ENCODE measurements around the gene ABHD4. TPM values are rescaled to one million over a fixed set of nuclear protein-coding genes. Genes with fewer than 3 reads are reported as not detected.

ABHD4 gene
- total RNA-seq, 5 donors from 2014 or later (not counting 1 experiment from before 2014, with no cell fraction given): 10.1 to 20.9 (median 17.3) TPM

- H3K4me3 Mint-ChIP-seq: peak overlapping the region in 1 of 3 donors; percentile 46
Measured at GRCh38 chr14:22577334-22577908, 20.7 kb upstream of the ABHD4 start.

GRCh38 chr14:22579236-22579635 is 18.9 kb upstream of the ABHD4 start:
- 100% methylated on average over 1 of the region's 2 CpGs for WGBS (ENCODE audit: insufficient coverage)
- DNase-seq (no peak), ATAC-seq (replicated peaks in 1 of 4) (no peak)
- ChIA-PET CTCF (interaction anchor here (0.6 to 1.3 kb wide), 3 partner anchors 10 to 1025 kb away, joined by 3 to 7 read pairs (median 7); no protein-coding TSS in a partner anchor), POLR2A (interaction anchor here in 1 of 2 donors (0.8 kb wide), 1 partner anchor 10 kb away, joined by 3 read pairs; no protein-coding TSS in a partner anchor)
- Mint-ChIP-seq H3K4me3 (peak overlapping the region in 1 of 3 donors; percentile 7), H3K9me3 (no peaks in the 10 kb centered on the region), H3K27me3 (no peaks in the 10 kb centered on the region), H3K36me3 (peaks cover 25% of the 10 kb centered on the region), H3K27ac (peak overlapping the region; percentile 79 to 86), H3K4me1 (peaks cover 63 to 71% (median 70%) of the 10 kb centered on the region in 3 donors)
- Histone ChIP-seq H3K9me3 (no peaks in the 10 kb centered on the region), H3K4me3 (ENCODE audit: control insufficient read depth in 1 of 2, extremely low read depth in 1 of 2, low read length in 1 of 2) (no peak overlapping the region), H3K27ac (ENCODE audit: low read length) (no peak overlapping the region), H3K4me1 (ENCODE audit: control insufficient read depth in 1 of 2, extremely low read depth in 1 of 2, insufficient read depth in 2 of 2, low read length in 2 of 2) (peaks cover 8 to 28% of the 10 kb centered on the region in 2 experiments), H3K36me3 (ENCODE audit: control insufficient read depth in 2 of 2, extremely low read depth in 1 of 2, insufficient read depth in 1 of 2, low read length in 1 of 2) (peaks cover 0 to 18% of the 10 kb centered on the region in 2 donors), H3K27me3 (replicated peaks in 1 of 2; ENCODE audit: control insufficient read depth in 2 of 2, extremely low read depth in 1 of 2, insufficient read depth in 2 of 2, low read length in 1 of 2) (no peaks in the 10 kb centered on the region)

More at GRCh38 chr14:22577334-22577908, 20.7 kb upstream of the ABHD4 start:
- CTCF ChIA-PET: no interaction called here
- Mint-ChIP-seq H3K4me1 (peaks cover 45 to 62% (median 60%) of the 10 kb centered on the region in 3 donors), H3K9me3 (no peaks in the 10 kb centered on the region), H3K36me3 (peaks cover 41% of the 10 kb centered on the region), H3K27me3 (no peaks in the 10 kb centered on the region), H3K27ac (peak overlapping the region; percentile 1 to 9)
- 93% methylated on average over 2 of the region's 6 CpGs for WGBS (ENCODE audit: insufficient coverage)
- H3K36me3 ChIP-seq (ENCODE audit: control insufficient read depth in 2 of 2, extremely low read depth in 1 of 2, insufficient read depth in 1 of 2, low read length in 1 of 2): peaks cover 3 to 34% of the 10 kb centered on the region in 2 donors
- POLR2A ChIA-PET: no interaction called here
- peaks cover 3 to 14% of the 10 kb centered on the region in 2 experiments for H3K4me1 ChIP-seq (ENCODE audit: control insufficient read depth in 1 of 2, extremely low read depth in 1 of 2, insufficient read depth in 2 of 2, low read length in 2 of 2)
- H3K4me3 ChIP-seq (ENCODE audit: control insufficient read depth in 1 of 2, extremely low read depth in 1 of 2, low read length in 1 of 2): no peak overlapping the region
- H3K9me3 ChIP-seq: no peaks in the 10 kb centered on the region
- no peak overlapping the region for H3K27ac ChIP-seq (ENCODE audit: low read length)
- DNase-seq: no peak
- no peaks in the 10 kb centered on the region for H3K27me3 ChIP-seq (replicated peaks in 1 of 2; ENCODE audit: control insufficient read depth in 2 of 2, extremely low read depth in 1 of 2, insufficient read depth in 2 of 2, low read length in 1 of 2)
- no peak for ATAC-seq (replicated peaks in 1 of 4)

- H3K4me1 Mint-ChIP-seq: peaks cover 69 to 74% (median 71%) of the 10 kb centered on the region in 3 donors
- no peak for DNase-seq
- no peaks in the 10 kb centered on the region for H3K27me3 Mint-ChIP-seq
- H3K4me3 ChIP-seq (ENCODE audit: control insufficient read depth in 1 of 2, extremely low read depth in 1 of 2, low read length in 1 of 2): no peak overlapping the region
- POLR2A ChIA-PET: no interaction called here
- no peaks in the 10 kb centered on the region for H3K9me3 ChIP-seq
- CTCF ChIA-PET: interaction anchor here in 1 of 2 donors (1.6 kb wide), 1 partner anchor 9 kb away, joined by 4 read pairs; no protein-coding TSS in a partner anchor
- no peaks in the 10 kb centered on the region for H3K27me3 ChIP-seq (replicated peaks in 1 of 2; ENCODE audit: control insufficient read depth in 2 of 2, extremely low read depth in 1 of 2, insufficient read depth in 2 of 2, low read length in 1 of 2)
- H3K27ac ChIP-seq (ENCODE audit: low read length): no peak overlapping the region
- H3K27ac Mint-ChIP-seq: peak overlapping the region in 1 of 2 donors; percentile 28
- peaks cover 23% of the 10 kb centered on the region for H3K36me3 Mint-ChIP-seq
- H3K9me3 Mint-ChIP-seq: no peaks in the 10 kb centered on the region
- H3K36me3 ChIP-seq (ENCODE audit: control insufficient read depth in 2 of 2, extremely low read depth in 1 of 2, insufficient read depth in 1 of 2, low read length in 1 of 2): peaks cover 0 to 12% of the 10 kb centered on the region in 2 donors
- H3K4me3 Mint-ChIP-seq: peak overlapping the region in 1 of 3 donors; percentile 34
- no peak for ATAC-seq (replicated peaks in 1 of 4)
- H3K4me1 ChIP-seq (ENCODE audit: control insufficient read depth in 1 of 2, extremely low read depth in 1 of 2, insufficient read depth in 2 of 2, low read length in 2 of 2): peaks cover 11 to 29% of the 10 kb centered on the region in 2 experiments
- WGBS (ENCODE audit: insufficient coverage): 100% methylated on average over 1 of the region's 3 CpGs
Measured at GRCh38 chr14:22579881-22580280, 18.2 kb upstream of the ABHD4 start.

- ATAC-seq (replicated peaks in 1 of 4): no peak
- ChIA-PET CTCF (interaction anchor here in 1 of 2 donors (1.6 kb wide), 1 partner anchor 10 kb away, joined by 4 read pairs; no protein-coding TSS in a partner anchor), POLR2A (no interaction called here)
- Histone ChIP-seq H3K4me3 (ENCODE audit: control insufficient read depth in 1 of 2, extremely low read depth in 1 of 2, low read length in 1 of 2) (no peak overlapping the region), H3K27me3 (replicated peaks in 1 of 2; ENCODE audit: control insufficient read depth in 2 of 2, extremely low read depth in 1 of 2, insufficient read depth in 2 of 2, low read length in 1 of 2) (no peaks in the 10 kb centered on the region), H3K9me3 (no peaks in the 10 kb centered on the region), H3K4me1 (ENCODE audit: control insufficient read depth in 1 of 2, extremely low read depth in 1 of 2, insufficient read depth in 2 of 2, low read length in 2 of 2) (peaks cover 11 to 30% of the 10 kb centered on the region in 2 experiments), H3K27ac (ENCODE audit: low read length) (no peak overlapping the region), H3K36me3 (ENCODE audit: control insufficient read depth in 2 of 2, extremely low read depth in 1 of 2, insufficient read depth in 1 of 2, low read length in 1 of 2) (peaks cover 0 to 9% of the 10 kb centered on the region in 2 donors)
- peaks cover 77 to 81% (median 78%) of the 10 kb centered on the region in 3 donors for H3K4me1 Mint-ChIP-seq
- WGBS (ENCODE audit: insufficient coverage): no CpG with 5 or more reads among the region's 2 CpGs
- no peak for DNase-seq
- no peak overlapping the region for H3K4me3 Mint-ChIP-seq
- peaks cover 22% of the 10 kb centered on the region for H3K36me3 Mint-ChIP-seq
- peak overlapping the region in 1 of 2 donors; percentile 77 for H3K27ac Mint-ChIP-seq
- no peaks in the 10 kb centered on the region for H3K9me3 Mint-ChIP-seq
- no peaks in the 10 kb centered on the region for H3K27me3 Mint-ChIP-seq
Measured at GRCh38 chr14:22580625-22581024, 17.5 kb upstream of the ABHD4 start.

- Mint-ChIP-seq H3K27me3 (no peaks in the 10 kb centered on the region), H3K27ac (peak overlapping the region; percentile 99 to 100), H3K4me1 (peaks cover 78 to 80% (median 79%) of the 10 kb centered on the region in 3 donors), H3K4me3 (peak overlapping the region in 2 of 3 donors; percentile 34 to 93), H3K36me3 (peaks cover 23% of the 10 kb centered on the region), H3K9me3 (no peaks in the 10 kb centered on the region)
- Histone ChIP-seq H3K9me3 (no peaks in the 10 kb centered on the region), H3K4me3 (ENCODE audit: control insufficient read depth in 1 of 2, extremely low read depth in 1 of 2, low read length in 1 of 2) (no peak overlapping the region), H3K4me1 (ENCODE audit: control insufficient read depth in 1 of 2, extremely low read depth in 1 of 2, insufficient read depth in 2 of 2, low read length in 2 of 2) (peaks cover 31 to 42% of the 10 kb centered on the region in 2 experiments), H3K27ac (ENCODE audit: low read length) (peak overlapping the region; percentile 21), H3K36me3 (ENCODE audit: control insufficient read depth in 2 of 2, extremely low read depth in 1 of 2, insufficient read depth in 1 of 2, low read length in 1 of 2) (peaks cover 0 to 9% of the 10 kb centered on the region in 2 donors), H3K27me3 (replicated peaks in 1 of 2; ENCODE audit: control insufficient read depth in 2 of 2, extremely low read depth in 1 of 2, insufficient read depth in 2 of 2, low read length in 1 of 2) (no peaks in the 10 kb centered on the region)
- ChIA-PET CTCF (interaction anchor here in 1 of 2 donors (0.8 to 2.7 kb wide), 3 partner anchors 13 to 22 kb away, joined by 3 to 10 read pairs (median 3); no protein-coding TSS in a partner anchor), POLR2A (interaction anchor here (0.6 to 1.0 kb wide), 3 partner anchors 10 to 740 kb away, joined by 3 to 4 read pairs (median 3); no protein-coding TSS in a partner anchor)
- DNase-seq (no peak), ATAC-seq (replicated peaks in 1 of 4) (no peak)
- WGBS (ENCODE audit: insufficient coverage): 60% methylated on average over 1 of the region's 1 CpG
Measured at GRCh38 chr14:22583994-22584393, 14.1 kb upstream of the ABHD4 start.

- Histone ChIP-seq H3K27ac (ENCODE audit: low read length) (peak overlapping the region; percentile 98), H3K36me3 (ENCODE audit: control insufficient read depth in 2 of 2, extremely low read depth in 1 of 2, insufficient read depth in 1 of 2, low read length in 1 of 2) (peaks cover 0 to 4% of the 10 kb centered on the region in 2 donors), H3K9me3 (no peaks in the 10 kb centered on the region), H3K4me1 (ENCODE audit: control insufficient read depth in 1 of 2, extremely low read depth in 1 of 2, insufficient read depth in 2 of 2, low read length in 2 of 2) (peaks cover 39 to 40% of the 10 kb centered on the region in 2 experiments), H3K27me3 (replicated peaks in 1 of 2; ENCODE audit: control insufficient read depth in 2 of 2, extremely low read depth in 1 of 2, insufficient read depth in 2 of 2, low read length in 1 of 2) (no peaks in the 10 kb centered on the region), H3K4me3 (ENCODE audit: control insufficient read depth in 1 of 2, extremely low read depth in 1 of 2, low read length in 1 of 2) (no peak overlapping the region)
- ATAC-seq (replicated peaks in 1 of 4) (no peak), DNase-seq (no peak)
- no peaks in the 10 kb centered on the region for H3K9me3 Mint-ChIP-seq
- H3K4me3 Mint-ChIP-seq: peak overlapping the region; percentile 93 to 99 (median 97)
- ChIA-PET CTCF (interaction anchor here in 1 of 2 donors (0.6 to 6.3 kb wide), 3 partner anchors 17 to 548 kb away, joined by 3 to 82 read pairs (median 7); no protein-coding TSS in a partner anchor), POLR2A (interaction anchor here in 1 of 2 donors (0.5 to 2.8 kb wide), 3 partner anchors 12 to 126 kb away, joined by 5 to 39 read pairs (median 5); partner anchors contain the start of gene ABHD4)
- H3K36me3 Mint-ChIP-seq: peaks cover 18% of the 10 kb centered on the region
- H3K27ac Mint-ChIP-seq: peak overlapping the region; percentile 99 to 100
- H3K27me3 Mint-ChIP-seq: no peaks in the 10 kb centered on the region
- peaks cover 78 to 82% (median 80%) of the 10 kb centered on the region in 3 donors for H3K4me1 Mint-ChIP-seq
- no CpG with 5 or more reads among the region's 5 CpGs for WGBS (ENCODE audit: insufficient coverage)
Measured at GRCh38 chr14:22587247-22587646, 10.9 kb upstream of the ABHD4 start.

Data from T-cell (primary cell).